HEK293T (cell line): ENCODE measurements around the gene IL6.

Source experiments
- ARNT ChIP-seq: fragments of 450-650 bp; IDR thresholded peaks from 2 replicates; pipeline ENCODE4 v1.6.1; 2017; ENCODE audit warnings: mild to moderate bottlenecking
- FOXA1 ChIP-seq: fragments of 450-650 bp; IDR thresholded peaks from 2 replicates; pipeline ENCODE4 v1.6.1; 2016; ENCODE audit warnings: mild to moderate bottlenecking
- HDGF ChIP-seq: fragments of 450-650 bp; IDR thresholded peaks from 2 replicates; pipeline ENCODE4 v1.6.1; 2017; ENCODE audit warnings: antibody characterized with exemption, borderline replicate concordance
- L3MBTL2 ChIP-seq: fragments of 450-650 bp; conservative IDR thresholded peaks from 2 replicates; pipeline ENCODE4 v1.6.1; 2016; ENCODE audit warnings: mild to moderate bottlenecking
- SUZ12 ChIP-seq: fragments of 450-650 bp; IDR thresholded peaks from 2 replicates; pipeline ENCODE4 v1.6.1; 2016; ENCODE audit warnings: mild to moderate bottlenecking
- TARDBP ChIP-seq: fragments of 450-650 bp; IDR thresholded peaks from 2 replicates; pipeline ENCODE4 v1.6.1; 2016

DNA sequence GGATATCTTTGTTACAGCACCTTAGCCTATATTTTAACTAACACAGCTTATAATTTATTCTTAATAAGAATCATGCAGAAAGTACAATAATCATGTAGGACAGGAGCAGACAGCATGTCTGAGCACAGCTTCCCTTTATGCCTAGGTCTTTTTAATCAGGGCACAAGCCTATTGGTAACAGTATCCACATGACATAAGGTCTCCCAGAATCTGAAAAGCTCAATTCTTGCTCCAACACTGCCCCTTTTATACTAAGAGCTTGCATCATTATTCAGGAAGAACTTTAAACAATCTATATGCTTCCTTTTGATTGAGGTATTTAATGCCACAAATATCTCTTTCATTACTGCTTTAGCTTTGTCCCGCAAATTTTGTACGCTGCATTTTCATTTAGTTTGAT is 31.6 kb downstream of the IL6 start:
- TF ChIP-seq FOXA1 (no peak), SUZ12 (no peak), TARDBP (no peak), L3MBTL2 (no peak), ARNT (no peak), HDGF (no peak)
